H1 (cell line): Measurements from ENCODE around the gene COL4A1. TPM values are rescaled to one million over a fixed set of nuclear protein-coding genes. Genes with fewer than 3 reads are reported as not detected.

ENCODE experiments used
- CTCF ChIA-PET: fragments of 300-600 bp; sonication (Branson Sonifier 250); formaldehyde crosslinking; loops from one replicate; lab custom pipeline; 2021; ENCODE audit not compliant: partially characterized antibody; lab: Charles Lee
- POLR2A ChIA-PET: fragments of 300-600 bp; sonication (Branson Sonifier 250); formaldehyde crosslinking; loops from one replicate; lab custom pipeline; 2021; ENCODE audit warnings: inconsistent platforms; ENCODE audit not compliant: partially characterized antibody; lab: Charles Lee
- DNase-seq, 2 experiments: peaks; one replicate each; pipeline versions ENCODE4 v3.0.0 to v3.0.0-alpha.2; 2010 to 2022; ENCODE audit warnings: low spot score in 2 of 2, low read depth in 1 of 2, mixed read lengths in 1 of 2
- FAIRE-seq: peaks from 2 replicates; lab custom pipeline; 2011; peaks lifted over from hg19 to GRCh38; lab: Jason Lieb, UNC
- H2AFZ ChIP-seq: 2 replicates; pipeline ENCODE4 v1.8.1; 2012; ENCODE audit warnings: low read length, inconsistent platforms
- H2AK5ac ChIP-seq: 2 replicates; pipeline ENCODE4 v1.6.1; 2013; ENCODE audit warnings: low read depth, low read length
- H2BK120ac ChIP-seq: replicated peaks from 2 replicates; pipeline ENCODE3; 2013; ENCODE audit warnings: low read depth, low read length, inconsistent platforms
- H2BK12ac ChIP-seq: 2 replicates; pipeline ENCODE4 v1.6.1; 2013; ENCODE audit warnings: low read depth, low read length
- H2BK15ac ChIP-seq: 2 replicates; pipeline ENCODE4 v1.6.1; 2013; ENCODE audit warnings: low read length
- H2BK20ac ChIP-seq: 2 replicates; pipeline ENCODE4 v1.6.1; 2013; ENCODE audit warnings: low read length
- H2BK5ac ChIP-seq: 2 replicates; pipeline ENCODE4 v1.6.1; 2013; ENCODE audit warnings: low read depth, low read length
- H3K14ac ChIP-seq: 2 replicates; pipeline ENCODE4 v1.6.1; 2013; ENCODE audit warnings: inconsistent platforms; ENCODE audit not compliant: insufficient read length
- H3K18ac ChIP-seq: 2 replicates; pipeline ENCODE4 v1.6.1; 2013; ENCODE audit warnings: low read length; ENCODE audit errors: extremely low read depth
- H3K23ac ChIP-seq: 2 replicates; pipeline ENCODE4 v1.6.1; 2013; ENCODE audit warnings: inconsistent platforms; ENCODE audit not compliant: insufficient read length
- H3K23me2 ChIP-seq: 2 replicates; pipeline ENCODE4 v1.6.1; 2013; ENCODE audit warnings: low read depth, low read length
- H3K27ac ChIP-seq: 2 replicates; pipeline ENCODE4 v1.6.1; 2011; ENCODE audit warnings: low read depth, low read length, inconsistent platforms
- H3K27me3 ChIP-seq, 4 experiments: replicated peaks in 1 of 4; 1 replicate in 1 of 4; 2 replicates in 3 of 4; pipeline versions ENCODE4 v1.6.1 to v1.8.1; 2011 to 2013; ENCODE audit warnings: low read length in 3 of 4, mild to moderate bottlenecking in 3 of 4, inconsistent platforms in 2 of 4, mixed read lengths in 2 of 4, moderate library complexity in 1 of 4; ENCODE audit not compliant: control insufficient read depth in 3 of 4, insufficient read depth in 3 of 4; ENCODE audit errors: extremely low read depth in 1 of 4
- H3K36me3 ChIP-seq, 4 experiments: 2 replicates each; pipeline versions ENCODE4 v1.6.1 to v1.8.1; 2011 to 2013; ENCODE audit warnings: mild to moderate bottlenecking in 4 of 4, low read length in 3 of 4, moderate library complexity in 2 of 4, control low read depth in 1 of 4, inconsistent platforms in 1 of 4; ENCODE audit not compliant: insufficient read depth in 4 of 4, control insufficient read depth in 2 of 4
- H3K4ac ChIP-seq: replicated peaks from 2 replicates; pipeline ENCODE3; 2013; ENCODE audit warnings: low read length, low read depth, mixed read lengths, inconsistent platforms; ENCODE audit not compliant: insufficient read length
- H3K4me1 ChIP-seq, 4 experiments: replicated peaks in 1 of 4; 1 replicate in 1 of 4; 2 replicates in 3 of 4; pipeline versions ENCODE4 v1.6.1 to v1.8.1; 2011 to 2013; ENCODE audit warnings: low read length in 3 of 4, inconsistent platforms in 2 of 4, mixed read lengths in 1 of 4; ENCODE audit not compliant: insufficient read depth in 4 of 4, control insufficient read depth in 3 of 4
- H3K4me2 ChIP-seq, 2 experiments: 2 replicates each; pipeline versions ENCODE4 v1.6.1 to v1.8.1; 2011 to 2013; ENCODE audit warnings: low read depth in 2 of 2, low read length in 2 of 2, control low read depth in 1 of 2, inconsistent platforms in 1 of 2, mild to moderate bottlenecking in 1 of 2; ENCODE audit not compliant: insufficient read depth in 1 of 2
- H3K4me3 ChIP-seq, 4 experiments: fragments of 200-600, 300-600 bp in 1 of 4; sonication (generic), shearing (Covaris generic), sonication (Bioruptor Twin) in 1 of 4; 2 replicates each; pipeline versions ENCODE4 v1.5.1 to v1.8.1; 2011 to 2016; ENCODE audit warnings: low read length in 4 of 4, low read depth in 3 of 4, control low read depth in 2 of 4, inconsistent platforms in 2 of 4, mild to moderate bottlenecking in 2 of 4, mixed read lengths in 1 of 4, moderate library complexity in 1 of 4; ENCODE audit not compliant: insufficient read depth in 2 of 4; ENCODE audit errors: extremely low read depth in 1 of 4
- H3K56ac ChIP-seq: replicated peaks from 2 replicates; pipeline ENCODE3; 2013; ENCODE audit warnings: low read depth, mild to moderate bottlenecking, mixed read lengths, low read length, inconsistent platforms; ENCODE audit not compliant: insufficient read length
- H3K79me1 ChIP-seq: 2 replicates; pipeline ENCODE4 v1.6.1; 2013; ENCODE audit warnings: low read depth, low read length, control low read depth
- H3K79me2 ChIP-seq, 2 experiments: 2 replicates each; pipeline versions ENCODE4 v1.6.1 to v1.8.1; 2012 to 2013; ENCODE audit warnings: low read length in 2 of 2, mild to moderate bottlenecking in 2 of 2, inconsistent platforms in 1 of 2; ENCODE audit not compliant: insufficient read depth in 2 of 2, control insufficient read depth in 1 of 2
- H3K9ac ChIP-seq, 4 experiments: replicated peaks in 1 of 4; 1 replicate in 1 of 4; 2 replicates in 3 of 4; pipeline versions ENCODE4 v1.6.1 to v1.8.1; 2011 to 2013; ENCODE audit warnings: low read depth in 3 of 4, low read length in 3 of 4, control low read depth in 2 of 4, mild to moderate bottlenecking in 2 of 4, moderate library complexity in 2 of 4, inconsistent platforms in 1 of 4; ENCODE audit errors: extremely low read depth in 1 of 4
- H3K9me3 ChIP-seq, 2 experiments: 2 replicates each; pipeline versions ENCODE4 v1.6.1 to v1.8.1; 2012 to 2013; ENCODE audit warnings: mild to moderate bottlenecking in 2 of 2, moderate library complexity in 2 of 2, control low read depth in 1 of 2, inconsistent platforms in 1 of 2, low read depth in 1 of 2, low read length in 1 of 2, mixed read lengths in 1 of 2; ENCODE audit not compliant: insufficient read depth in 2 of 2
- H4K20me1 ChIP-seq, 2 experiments: replicated peaks in 1 of 2; 2 replicates each; pipeline versions ENCODE3 to v1.8.1; 2011 to 2013; ENCODE audit warnings: inconsistent platforms in 2 of 2, low read length in 2 of 2, mild to moderate bottlenecking in 1 of 2; ENCODE audit not compliant: insufficient read depth in 2 of 2, control insufficient read depth in 1 of 2
- H4K5ac ChIP-seq: 2 replicates; pipeline ENCODE4 v1.6.1; 2013; ENCODE audit warnings: low read length, low read depth, mixed read lengths, inconsistent platforms; ENCODE audit not compliant: insufficient read length
- H4K8ac ChIP-seq: 2 replicates; pipeline ENCODE4 v1.8.0; 2013; ENCODE audit warnings: mild to moderate bottlenecking, moderate library complexity, low read length, inconsistent platforms; ENCODE audit not compliant: insufficient read depth; ENCODE audit errors: extremely low read depth
- H4K91ac ChIP-seq: replicated peaks from 2 replicates; pipeline ENCODE3; 2013; ENCODE audit warnings: low read length, mixed read lengths, inconsistent platforms; ENCODE audit not compliant: insufficient read length
- ASH2L ChIP-seq: fragments of 200-600, 300-600 bp; sonication (generic); IDR thresholded peaks from one replicate; pipeline ENCODE4 v1.7.1; 2017; ENCODE audit warnings: low read length
- BRCA1 ChIP-seq: IDR thresholded peaks from 2 replicates; pipeline ENCODE4 v1.6.1; 2012; ENCODE audit warnings: low read depth, low read length, improper control_type of control experiment
- EGR1 ChIP-seq: IDR thresholded peaks from 2 replicates; pipeline ENCODE4 v1.6.1; 2011; ENCODE audit warnings: low read depth, low read length, borderline replicate concordance
- EZH2 ChIP-seq: fragments of 200-600 bp; sonication (generic); IDR thresholded peaks from 2 replicates; pipeline ENCODE4 v1.7.1; 2012; ENCODE audit warnings: low read depth, mild to moderate bottlenecking, moderate library complexity, low read length, inconsistent platforms; ENCODE audit not compliant: severe bottlenecking
- FOSL1 ChIP-seq: IDR thresholded peaks from 2 replicates; pipeline ENCODE4 v1.6.1; 2011; ENCODE audit warnings: mild to moderate bottlenecking, low read depth, low read length, moderate library complexity; ENCODE audit not compliant: insufficient read depth
- POLR2AphosphoS5 ChIP-seq: IDR thresholded peaks from 2 replicates; pipeline ENCODE4 v1.6.1; 2011; ENCODE audit warnings: low read depth, low read length
- RBBP5 ChIP-seq: IDR thresholded peaks from 2 replicates; pipeline ENCODE4 v1.7.1; 2012; ENCODE audit warnings: low read depth, mild to moderate bottlenecking, inconsistent platforms, low read length, moderate library complexity, borderline replicate concordance
- TAF7 ChIP-seq: optimal IDR thresholded peaks from 2 replicates; pipeline ENCODE3; 2011; ENCODE audit warnings: low read depth, mild to moderate bottlenecking, inconsistent platforms, low read length, moderate library complexity, borderline replicate concordance
- TEAD4 ChIP-seq: IDR thresholded peaks from 2 replicates; pipeline ENCODE4 v1.6.1; 2012; ENCODE audit warnings: low read depth, low read length, inconsistent platforms, mixed read lengths
- WGBS, 2 experiments: shearing (Covaris generic) in 1 of 2; methylation state at CpG; one replicate each; pipeline versions ENCODE4 v1.1.6 to v1.1.7; 2013 to 2015; ENCODE audit warnings: low lambda C conversion rate in 2 of 2, mixed read lengths in 2 of 2, inconsistent platforms in 1 of 2, low coverage in 1 of 2, missing lambda C conversion rate in 1 of 2; ENCODE audit not compliant: insufficient replicate concordance in 2 of 2, insufficient coverage in 1 of 2, insufficient read length in 1 of 2; ENCODE audit errors: extremely low coverage in 1 of 2, missing lambda C conversion rate in 1 of 2; 5-methylcytosine and 5-hydroxymethylcytosine counted together
- polyA plus RNA-seq, 7 experiments: library from polyadenylated mRNA; depleted of rRNA in 3 of 7; stranded (reverse) in 5 of 7; unstranded in 2 of 7; fragments of >200 nt in 5 of 7; fragments of 200-250 nt in 2 of 7; gene quantifications; 1 replicate in 5 of 7; 2 replicates in 1 of 7; 4 replicates in 1 of 7; pipeline versions ENCODE4 v1.2.1 to v1.2.3, GENCODE V29; 2011 to 2013; ENCODE audit warnings: missing spikeins in 2 of 7, mixed read lengths in 2 of 7
- total RNA-seq: library from RNA; stranded (reverse); fragmentation: NEBNext Ultra II Directional; extraction: Animal tissue kit (Norgen Biotek cat#: 25700); gene quantifications from 2 replicates; pipeline ENCODE4 v1.2.1, GENCODE V29; 2021
- TF ChIP-seq, protein P1 (sequence below): IDR thresholded peaks from 2 replicates; pipeline ENCODE4 v1.6.1; 2011; ENCODE audit warnings: low read depth, mild to moderate bottlenecking, low read length; ENCODE audit not compliant: insufficient read depth
- TF ChIP-seq, protein P2 (sequence below): IDR thresholded peaks from 2 replicates; pipeline ENCODE4 v1.6.1; 2011; ENCODE audit warnings: low read length, improper control_type of control experiment

COL4A1 gene
- total and polyA plus RNA-seq, 2 of the 8 experiments (the other 6 are each of a cell fraction or from before 2014, with no cell fraction given): 30.7 to 82.0 TPM

DNA sequence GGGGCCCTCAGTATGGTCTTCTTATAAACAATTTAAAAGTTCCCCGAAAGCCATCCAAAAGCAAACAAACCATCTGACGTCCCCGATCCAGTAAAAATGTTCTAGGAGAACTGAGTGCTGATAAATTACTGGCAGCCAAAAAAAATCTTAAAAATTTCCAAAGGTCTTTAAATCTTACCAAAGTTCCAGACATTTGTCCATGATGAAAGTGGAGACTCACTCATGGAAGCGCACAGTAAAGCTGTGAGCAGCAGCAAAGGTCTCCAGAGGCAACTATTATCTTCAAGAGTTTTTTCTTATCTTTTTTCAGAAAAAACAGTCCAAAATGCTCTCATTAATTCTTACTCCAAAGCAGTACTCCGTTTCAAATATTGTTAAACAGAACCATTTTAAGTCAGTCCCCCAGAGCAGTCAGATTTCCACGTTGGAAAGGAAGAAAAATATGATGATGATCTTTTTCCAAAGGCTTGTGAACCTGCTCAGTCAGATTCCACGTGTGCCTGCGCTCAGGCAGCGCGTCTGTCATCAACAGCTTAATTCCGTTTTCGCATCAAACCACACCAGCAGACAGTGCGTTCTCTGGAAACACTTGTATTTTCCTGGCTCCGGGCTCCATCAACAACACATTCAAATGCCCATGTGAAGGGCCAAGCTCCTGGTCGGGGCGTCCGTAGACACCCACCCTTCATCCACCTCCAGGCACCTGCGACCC, 85.4 kb downstream of the COL4A1 start:
- Histone ChIP-seq H3K14ac (no peak overlapping the region), H4K91ac (no peak overlapping the region), H4K8ac (peak overlapping the region; percentile 83; the same call in 1 of the 2 replicates), H2BK15ac (no peak overlapping the region), H3K23me2 (no peaks in the 10 kb centered on the region), H3K9ac (no peak overlapping the region), H4K5ac (no peak overlapping the region), H2BK12ac (0 out of 2 replicates have a peak overlapping the region, but pooled peaks have one; percentile 55), H2BK5ac (no peak overlapping the region), H2BK20ac (no peak overlapping the region), H2AFZ (no peak overlapping the region), H3K27ac (no peak overlapping the region), H3K23ac (no peak overlapping the region), H3K36me3 (no peaks in the 10 kb centered on the region), H3K9me3 (no peaks in the 10 kb centered on the region), H3K4me1 (0 out of 7 replicates have a peak, but pooled peaks cover 0 to 2% (median 0%) of the 10 kb centered on the region in 4 experiments), H3K4me3 (no peak overlapping the region), H3K18ac (no peak overlapping the region), H4K20me1 (peaks cover 2 to 3% of the 10 kb centered on the region in 2 experiments), H3K4me2 (no peak overlapping the region), H2AK5ac (no peak overlapping the region), H3K79me2 (no peaks in the 10 kb centered on the region; a peak in 1 of 4 replicates), H3K4ac (no peak overlapping the region), H2BK120ac (no peak overlapping the region), H3K27me3 (no peaks in the 10 kb centered on the region), H3K56ac (no peak overlapping the region), H3K79me1 (no peaks in the 10 kb centered on the region)
- ChIA-PET CTCF (interaction anchor here (0.5 to 6.4 kb wide), 28 partner anchors 11 to 305 kb away, joined by 3 to 44 read pairs (median 3); partner anchors contain the start of genes COL4A1 and COL4A2), POLR2A (no interaction called here)
- no peak for DNase-seq
- FAIRE-seq: no peak
- 90% methylated on average over 18 of the region's 18 CpGs; no CpG with 5 or more reads in 1 of the 2 experiments for WGBS, 2 experiments
- TF ChIP-seq TAF7: no peak
- TF ChIP-seq, protein P1, sequence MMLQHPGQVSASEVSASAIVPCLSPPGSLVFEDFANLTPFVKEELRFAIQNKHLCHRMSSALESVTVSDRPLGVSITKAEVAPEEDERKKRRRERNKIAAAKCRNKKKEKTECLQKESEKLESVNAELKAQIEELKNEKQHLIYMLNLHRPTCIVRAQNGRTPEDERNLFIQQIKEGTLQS: no peak
- TF ChIP-seq TEAD4: no peak
- TF ChIP-seq RBBP5: no peak
- TF ChIP-seq FOSL1: no peak
- TF ChIP-seq EGR1: no peak
- TF ChIP-seq EZH2: no peak
- no peak for TF ChIP-seq ASH2L
- no peak for TF ChIP-seq BRCA1
- TF ChIP-seq, protein P2, sequence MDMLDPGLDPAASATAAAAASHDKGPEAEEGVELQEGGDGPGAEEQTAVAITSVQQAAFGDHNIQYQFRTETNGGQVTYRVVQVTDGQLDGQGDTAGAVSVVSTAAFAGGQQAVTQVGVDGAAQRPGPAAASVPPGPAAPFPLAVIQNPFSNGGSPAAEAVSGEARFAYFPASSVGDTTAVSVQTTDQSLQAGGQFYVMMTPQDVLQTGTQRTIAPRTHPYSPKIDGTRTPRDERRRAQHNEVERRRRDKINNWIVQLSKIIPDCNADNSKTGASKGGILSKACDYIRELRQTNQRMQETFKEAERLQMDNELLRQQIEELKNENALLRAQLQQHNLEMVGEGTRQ: no peak
- TF ChIP-seq POLR2AphosphoS5: no peak
